Measurements from ENCODE around the gene SH2D3C.

DNA sequence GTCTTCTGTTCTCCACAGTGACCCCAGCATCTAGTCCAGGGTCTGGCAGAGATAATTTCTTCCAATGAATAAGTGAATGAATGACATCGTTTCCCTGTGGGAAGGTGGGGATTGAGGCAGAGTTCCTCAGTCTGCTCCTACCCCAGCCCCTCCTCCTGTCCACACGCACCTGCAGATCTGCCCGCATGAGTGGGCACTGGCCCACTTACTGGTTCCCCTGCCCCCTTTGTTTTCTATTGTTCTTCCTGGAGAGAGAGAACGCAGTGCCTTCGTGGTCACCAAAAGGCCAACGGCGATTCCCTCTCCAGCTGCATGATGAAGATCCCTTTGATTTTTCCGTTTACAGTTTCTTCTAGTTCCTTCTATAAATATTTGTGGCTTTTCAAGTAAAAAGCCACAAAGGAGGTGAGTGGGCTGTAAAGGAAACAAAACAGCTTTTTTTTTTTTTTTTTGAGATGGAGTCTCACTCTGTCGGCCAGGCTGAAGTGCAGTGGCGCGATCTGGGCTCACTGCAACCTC lies 18.4 kb upstream of the SH2D3C start:
- 0 out of 2 replicates have a peak, but pooled peaks have one; percentile 17 for TF ChIP-seq POLR2A (IDR thresholded peaks at IDR 0.05; ENCODE audit: low read depth, low read length)
- no peak for TF ChIP-seq CHD1 (IDR thresholded peaks at IDR 0.05; ENCODE audit: low read depth, low read length)
- TF ChIP-seq, protein P1, sequence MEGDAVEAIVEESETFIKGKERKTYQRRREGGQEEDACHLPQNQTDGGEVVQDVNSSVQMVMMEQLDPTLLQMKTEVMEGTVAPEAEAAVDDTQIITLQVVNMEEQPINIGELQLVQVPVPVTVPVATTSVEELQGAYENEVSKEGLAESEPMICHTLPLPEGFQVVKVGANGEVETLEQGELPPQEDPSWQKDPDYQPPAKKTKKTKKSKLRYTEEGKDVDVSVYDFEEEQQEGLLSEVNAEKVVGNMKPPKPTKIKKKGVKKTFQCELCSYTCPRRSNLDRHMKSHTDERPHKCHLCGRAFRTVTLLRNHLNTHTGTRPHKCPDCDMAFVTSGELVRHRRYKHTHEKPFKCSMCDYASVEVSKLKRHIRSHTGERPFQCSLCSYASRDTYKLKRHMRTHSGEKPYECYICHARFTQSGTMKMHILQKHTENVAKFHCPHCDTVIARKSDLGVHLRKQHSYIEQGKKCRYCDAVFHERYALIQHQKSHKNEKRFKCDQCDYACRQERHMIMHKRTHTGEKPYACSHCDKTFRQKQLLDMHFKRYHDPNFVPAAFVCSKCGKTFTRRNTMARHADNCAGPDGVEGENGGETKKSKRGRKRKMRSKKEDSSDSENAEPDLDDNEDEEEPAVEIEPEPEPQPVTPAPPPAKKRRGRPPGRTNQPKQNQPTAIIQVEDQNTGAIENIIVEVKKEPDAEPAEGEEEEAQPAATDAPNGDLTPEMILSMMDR (conservative IDR thresholded peaks at IDR 0.05; ENCODE audit: low read depth, low read length), result no peak
- TF ChIP-seq RAD21 (IDR thresholded peaks at IDR 0.05; ENCODE audit: low read length), result no peak
- no peak for TF ChIP-seq FOS (IDR thresholded peaks at IDR 0.05; ENCODE audit: low read depth, low read length)
- no peak for TF ChIP-seq RCOR1 (IDR thresholded peaks at IDR 0.05; ENCODE audit: insufficient replicate concordance, low read length)

Data from IMR-90 (cell line).